GM21825 (cell line): ENCODE results near the gene C19orf33.
"Not testable (repeated sequence)": the region's sequence is repeated elsewhere in the genome, so short reads cannot be mapped to it uniquely, and the experiment has no call there.

Experiments used
- ATAC-seq: cut with Tn5 transposase; IDR thresholded peaks from one replicate; pipeline ENCODE4 v1.9.1; 2021; ENCODE audit warnings: mild to moderate bottlenecking, moderate library complexity; ENCODE audit not compliant: unreplicated experiment

The C19orf33 gene

GRCh38 chr19:38303517-38304351 is at the start of gene C19orf33:
Gene C19orf33 (plus strand): TSS chr19:38304251. CDS start chr19:38304262, 11 bp downstream.
- no peak for ATAC-seq

GRCh38 chr19:38255383-38256014 is 48.6 kb upstream of the C19orf33 start:
- no peak for ATAC-seq

- not testable (repeated sequence) for ATAC-seq
Measured at GRCh38 chr19:38261942-38262341, 42.1 kb upstream of the C19orf33 start.

GRCh38 chr19:38262585-38263268 is 41.3 kb upstream of the C19orf33 start:
- ATAC-seq, result no peak

- ATAC-seq, result no peak
Measured at GRCh38 chr19:38263689-38264485, 40.2 kb upstream of the C19orf33 start.

GRCh38 chr19:38264486-38265212 is 39.4 kb upstream of the C19orf33 start, which contains the start of gene SPINT2:
Gene SPINT2 (plus strand): TSS chr19:38264573. CDS start chr19:38264893, 320 bp downstream.
- no peak for ATAC-seq

GRCh38 chr19:38265213-38265861 is 38.7 kb upstream of the C19orf33 start:
- ATAC-seq, result no peak

GRCh38 chr19:38265921-38266429 is 38.1 kb upstream of the C19orf33 start:
- ATAC-seq, result no peak

GRCh38 chr19:38266981-38267597 is 37.0 kb upstream of the C19orf33 start:
- ATAC-seq, result no peak

GRCh38 chr19:38267761-38268483 is 36.1 kb upstream of the C19orf33 start:
- no peak for ATAC-seq

GRCh38 chr19:38268539-38268938 is 35.5 kb upstream of the C19orf33 start:
- no peak for ATAC-seq

- no peak for ATAC-seq
Measured at GRCh38 chr19:38270587-38271167, 33.4 kb upstream of the C19orf33 start.

- no peak for ATAC-seq
Measured at GRCh38 chr19:38273499-38273898, 30.6 kb upstream of the C19orf33 start.

- ATAC-seq, result no peak
Measured at GRCh38 chr19:38274739-38275138, 29.3 kb upstream of the C19orf33 start.

- ATAC-seq, result no peak
Measured at GRCh38 chr19:38276942-38277517, 27.0 kb upstream of the C19orf33 start.

- ATAC-seq, result no peak
Measured at GRCh38 chr19:38277549-38277948, 26.5 kb upstream of the C19orf33 start.

GRCh38 chr19:38277969-38278680 is 25.9 kb upstream of the C19orf33 start:
- no peak for ATAC-seq
